ENCODE measurements around the gene ZNF318.
A peak's percentile ranks its signal among the peaks of the same experiment; 100 is the strongest.
"Not testable (repeated sequence)": the region's sequence is repeated elsewhere in the genome, so short reads cannot be mapped to it uniquely, and the experiment has no call there.

Gene ZNF318

GRCh38 chr6:43369174-43370002 lies at the start of gene ZNF318:
Gene ZNF318, minus strand, starts transcription at chr6:43369647. Its CDS starts 282 bp downstream, at chr6:43369365.
- DNase-seq = peak; percentile 99

GRCh38 chr6:43416935-43417334 lies 47.5 kb upstream of the ZNF318 start:
- no peak for DNase-seq

GRCh38 chr6:43415275-43415674 lies 45.8 kb upstream of the ZNF318 start:
- not testable (repeated sequence) for DNase-seq

- no peak for DNase-seq
These were observed 43.6 kb upstream of the ZNF318 start for GRCh38 chr6:43413002-43413401.

GRCh38 chr6:43412541-43412940 lies 43.1 kb upstream of the ZNF318 start:
- DNase-seq = no peak

- DNase-seq = not testable (repeated sequence)
These were observed 41.3 kb upstream of the ZNF318 start for GRCh38 chr6:43410776-43411175.

- no peak for DNase-seq
These were observed 38.8 kb upstream of the ZNF318 start for GRCh38 chr6:43408259-43408658.

- no peak for DNase-seq
These were observed 37.8 kb upstream of the ZNF318 start for GRCh38 chr6:43407296-43407695.

GRCh38 chr6:43405354-43405753 lies 35.9 kb upstream of the ZNF318 start:
- DNase-seq = no peak

- no peak for DNase-seq
These were observed 33.4 kb upstream of the ZNF318 start for GRCh38 chr6:43402820-43403219.

GRCh38 chr6:43401730-43402129 lies 32.3 kb upstream of the ZNF318 start:
- no peak for DNase-seq

GRCh38 chr6:43399932-43400487 lies 30.6 kb upstream of the ZNF318 start:
- no peak for DNase-seq

- DNase-seq = no peak
These were observed 27.1 kb upstream of the ZNF318 start for GRCh38 chr6:43396408-43397149.

- no peak for DNase-seq
These were observed 26.3 kb upstream of the ZNF318 start for GRCh38 chr6:43395776-43396175.

- DNase-seq = no peak
These were observed 25.5 kb upstream of the ZNF318 start for GRCh38 chr6:43394982-43395381.

GRCh38 chr6:43393602-43394001 lies 24.2 kb upstream of the ZNF318 start:
- no peak for DNase-seq

- DNase-seq = not testable (repeated sequence)
These were observed 23.7 kb upstream of the ZNF318 start for GRCh38 chr6:43393133-43393532.

- DNase-seq = no peak
These were observed 22.1 kb upstream of the ZNF318 start for GRCh38 chr6:43391440-43392031.

- not testable (repeated sequence) for DNase-seq
These were observed 21.4 kb upstream of the ZNF318 start for GRCh38 chr6:43390753-43391439.

- no peak for DNase-seq
These were observed 20.4 kb upstream of the ZNF318 start for GRCh38 chr6:43389730-43390295.

- DNase-seq = peak; percentile 15
These were observed 17.0 kb upstream of the ZNF318 start for GRCh38 chr6:43386492-43386891.

- no peak for DNase-seq
These were observed 13.7 kb upstream of the ZNF318 start for GRCh38 chr6:43383021-43383667.

All from NCI-H1105 (cell line).